Activated T-helper 17 cell treated with anti-CD3 and anti-CD28 coated beads, Interleukin-2, amount 50 U/mL, for 72 hours (primary cell): ENCODE data around the gene CSNK1A1. TPM values are rescaled to one million over a fixed set of nuclear protein-coding genes. Genes with fewer than 3 reads are reported as not detected.
"Not testable (repeated sequence)": the region's sequence is repeated elsewhere in the genome, so short reads cannot be mapped to it uniquely, and the experiment has no call there.

Source experiments
- ATAC-seq: fragments of 150-1000 bp; cut with Tn5 transposase; replicated peaks from 2 replicates; pipeline ENCODE4 v1.10.0; 2021; ENCODE audit warnings: mild to moderate bottlenecking, moderate library complexity
- H3K27ac Mint-ChIP-seq: one replicate; pipeline ENCODE4 v1.8.0; 2022; ENCODE audit warnings: mixed read lengths
- H3K27me3 Mint-ChIP-seq: one replicate; pipeline ENCODE4 v1.8.0; 2022; ENCODE audit warnings: mixed read lengths
- H3K36me3 Mint-ChIP-seq: one replicate; pipeline ENCODE4 v1.8.0; 2022; ENCODE audit warnings: low read depth, mild to moderate bottlenecking, mixed read lengths
- H3K4me1 Mint-ChIP-seq: one replicate; pipeline ENCODE4 v1.8.0; 2022; ENCODE audit warnings: mixed read lengths
- H3K4me3 Mint-ChIP-seq: one replicate; pipeline ENCODE4 v1.8.0; 2022; ENCODE audit warnings: mild to moderate bottlenecking, mixed read lengths
- H3K9me3 Mint-ChIP-seq: one replicate; pipeline ENCODE4 v1.8.0; 2022; ENCODE audit warnings: mixed read lengths
- total RNA-seq, 2 donors: library from RNA; stranded (reverse); gene quantifications; one replicate each; pipeline ENCODE4 v1.2.3, GENCODE V29; 2022

Gene CSNK1A1
- total RNA-seq: 100 to 1,000 TPM; 167 to 175 TPM

GRCh38 chr5:149551227-149552037 lies at the start of gene CSNK1A1:
CSNK1A1 (minus strand) TSS chr5:149551439; CDS start chr5:149550964, 475 bp downstream.
- peak; percentile 88 for ATAC-seq
- Mint-ChIP-seq H3K4me1 (peaks cover 20% of the 10 kb centered on the region), H3K4me3 (peak within 1 kb of the TSS; percentile 100), H3K27me3 (no peaks in the 10 kb centered on the region), H3K27ac (peak within 1 kb of the TSS; percentile 100), H3K36me3 (peaks cover 52% of the 10 kb centered on the region), H3K9me3 (no peaks in the 10 kb centered on the region)

GRCh38 chr5:149600932-149601331 lies 49.7 kb upstream of the CSNK1A1 start:
- peaks cover 6% of the 10 kb centered on the region for H3K27me3 Mint-ChIP-seq

GRCh38 chr5:149599375-149599774 lies 48.1 kb upstream of the CSNK1A1 start:
- H3K4me1 Mint-ChIP-seq: no peaks in the 10 kb centered on the region
- no peaks in the 10 kb centered on the region for H3K36me3 Mint-ChIP-seq
- H3K27me3 Mint-ChIP-seq: peaks cover 6% of the 10 kb centered on the region
- no peak overlapping the region for H3K27ac Mint-ChIP-seq
- no peak for ATAC-seq
- H3K9me3 Mint-ChIP-seq: no peaks in the 10 kb centered on the region
- no peak overlapping the region for H3K4me3 Mint-ChIP-seq

More at GRCh38 chr5:149600932-149601331, 49.7 kb upstream of the CSNK1A1 start:
- Mint-ChIP-seq H3K9me3 (no peaks in the 10 kb centered on the region), H3K4me3 (no peak overlapping the region), H3K4me1 (peaks cover 3% of the 10 kb centered on the region), H3K27ac (no peak overlapping the region), H3K36me3 (no peaks in the 10 kb centered on the region)
- ATAC-seq: no peak

- Mint-ChIP-seq H3K27me3 (peaks cover 10% of the 10 kb centered on the region), H3K4me1 (no peaks in the 10 kb centered on the region), H3K9me3 (no peaks in the 10 kb centered on the region), H3K27ac (no peak overlapping the region), H3K4me3 (no peak overlapping the region), H3K36me3 (no peaks in the 10 kb centered on the region)
- no peak for ATAC-seq
Observed at GRCh38 chr5:149598966-149599365, 47.7 kb upstream of the CSNK1A1 start.

- H3K36me3 Mint-ChIP-seq, H3K4me3 Mint-ChIP-seq, H3K27ac Mint-ChIP-seq, H3K4me1 Mint-ChIP-seq, H3K9me3 Mint-ChIP-seq, ATAC-seq: not testable (repeated sequence)
- H3K27me3 Mint-ChIP-seq: peaks cover 10% of the 10 kb centered on the region
Observed at GRCh38 chr5:149598234-149598633, 47.0 kb upstream of the CSNK1A1 start.

GRCh38 chr5:149597618-149598017 lies 46.4 kb upstream of the CSNK1A1 start:
- ATAC-seq: no peak
- H3K4me1 Mint-ChIP-seq: no peaks in the 10 kb centered on the region
- H3K9me3 Mint-ChIP-seq: no peaks in the 10 kb centered on the region
- H3K27ac Mint-ChIP-seq: no peak overlapping the region
- H3K27me3 Mint-ChIP-seq: peaks cover 10% of the 10 kb centered on the region
- no peak overlapping the region for H3K4me3 Mint-ChIP-seq
- no peaks in the 10 kb centered on the region for H3K36me3 Mint-ChIP-seq

- no peak for ATAC-seq
- H3K4me1 Mint-ChIP-seq: no peaks in the 10 kb centered on the region
Observed at GRCh38 chr5:149596712-149597111, 45.5 kb upstream of the CSNK1A1 start.

GRCh38 chr5:149595105-149595504 lies 43.9 kb upstream of the CSNK1A1 start:
- H3K27ac Mint-ChIP-seq, H3K36me3 Mint-ChIP-seq, ATAC-seq, H3K4me3 Mint-ChIP-seq, H3K4me1 Mint-ChIP-seq, H3K9me3 Mint-ChIP-seq: not testable (repeated sequence)
- H3K27me3 Mint-ChIP-seq: peaks cover 10% of the 10 kb centered on the region

More at GRCh38 chr5:149596712-149597111, 45.5 kb upstream of the CSNK1A1 start:
- Mint-ChIP-seq H3K27ac (no peak overlapping the region), H3K9me3 (no peaks in the 10 kb centered on the region), H3K27me3 (peaks cover 10% of the 10 kb centered on the region), H3K4me3 (no peak overlapping the region), H3K36me3 (no peaks in the 10 kb centered on the region)

- Mint-ChIP-seq H3K9me3 (no peaks in the 10 kb centered on the region), H3K27ac (no peak overlapping the region), H3K27me3 (peaks cover 10% of the 10 kb centered on the region), H3K4me1 (no peaks in the 10 kb centered on the region), H3K4me3 (no peak overlapping the region), H3K36me3 (no peaks in the 10 kb centered on the region)
- no peak for ATAC-seq
Observed at GRCh38 chr5:149594206-149594895, 43.1 kb upstream of the CSNK1A1 start.

GRCh38 chr5:149593370-149593769 lies 42.1 kb upstream of the CSNK1A1 start:
- Mint-ChIP-seq H3K27ac (no peak overlapping the region), H3K4me3 (no peak overlapping the region), H3K4me1 (no peaks in the 10 kb centered on the region), H3K27me3 (peaks cover 10% of the 10 kb centered on the region), H3K9me3 (no peaks in the 10 kb centered on the region), H3K36me3 (no peaks in the 10 kb centered on the region)
- no peak for ATAC-seq

GRCh38 chr5:149588936-149589335 lies 37.7 kb upstream of the CSNK1A1 start:
- ATAC-seq: no peak
- no peaks in the 10 kb centered on the region for H3K36me3 Mint-ChIP-seq
- H3K9me3 Mint-ChIP-seq: no peaks in the 10 kb centered on the region
- no peak overlapping the region for H3K4me3 Mint-ChIP-seq
- H3K27me3 Mint-ChIP-seq: no peaks in the 10 kb centered on the region
- H3K4me1 Mint-ChIP-seq: peaks cover 6% of the 10 kb centered on the region
- no peak overlapping the region for H3K27ac Mint-ChIP-seq

GRCh38 chr5:149586708-149587318 lies 35.6 kb upstream of the CSNK1A1 start:
- peak; percentile 92 for ATAC-seq
- peaks cover 6% of the 10 kb centered on the region for H3K4me1 Mint-ChIP-seq
- no peaks in the 10 kb centered on the region for H3K9me3 Mint-ChIP-seq
- peaks cover under 1% of the 10 kb centered on the region for H3K27me3 Mint-ChIP-seq
- peak overlapping the region; percentile 43 for H3K27ac Mint-ChIP-seq
- no peaks in the 10 kb centered on the region for H3K36me3 Mint-ChIP-seq
- no peak overlapping the region for H3K4me3 Mint-ChIP-seq

- H3K4me3 Mint-ChIP-seq: no peak overlapping the region
- H3K27me3 Mint-ChIP-seq: peaks cover 4% of the 10 kb centered on the region
- ATAC-seq: no peak
- peaks cover 6% of the 10 kb centered on the region for H3K4me1 Mint-ChIP-seq
- no peaks in the 10 kb centered on the region for H3K9me3 Mint-ChIP-seq
- no peak overlapping the region for H3K27ac Mint-ChIP-seq
- H3K36me3 Mint-ChIP-seq: no peaks in the 10 kb centered on the region
Observed at GRCh38 chr5:149585910-149586309, 34.7 kb upstream of the CSNK1A1 start.

- no peak overlapping the region for H3K4me3 Mint-ChIP-seq
- no peaks in the 10 kb centered on the region for H3K36me3 Mint-ChIP-seq
- H3K27me3 Mint-ChIP-seq: peaks cover 13% of the 10 kb centered on the region
- H3K9me3 Mint-ChIP-seq: no peaks in the 10 kb centered on the region
- H3K4me1 Mint-ChIP-seq: peaks cover 6% of the 10 kb centered on the region
- no peak for ATAC-seq
- no peak overlapping the region for H3K27ac Mint-ChIP-seq
Observed at GRCh38 chr5:149584121-149584520, 32.9 kb upstream of the CSNK1A1 start.

GRCh38 chr5:149583394-149583793 lies 32.2 kb upstream of the CSNK1A1 start:
- Mint-ChIP-seq H3K36me3 (no peaks in the 10 kb centered on the region), H3K4me1 (peaks cover 6% of the 10 kb centered on the region), H3K27me3 (peaks cover 13% of the 10 kb centered on the region), H3K27ac (no peak overlapping the region), H3K9me3 (no peaks in the 10 kb centered on the region), H3K4me3 (no peak overlapping the region)
- no peak for ATAC-seq
